Measurements from ENCODE around the gene PPP1R15B.

Gene PPP1R15B

DNA sequence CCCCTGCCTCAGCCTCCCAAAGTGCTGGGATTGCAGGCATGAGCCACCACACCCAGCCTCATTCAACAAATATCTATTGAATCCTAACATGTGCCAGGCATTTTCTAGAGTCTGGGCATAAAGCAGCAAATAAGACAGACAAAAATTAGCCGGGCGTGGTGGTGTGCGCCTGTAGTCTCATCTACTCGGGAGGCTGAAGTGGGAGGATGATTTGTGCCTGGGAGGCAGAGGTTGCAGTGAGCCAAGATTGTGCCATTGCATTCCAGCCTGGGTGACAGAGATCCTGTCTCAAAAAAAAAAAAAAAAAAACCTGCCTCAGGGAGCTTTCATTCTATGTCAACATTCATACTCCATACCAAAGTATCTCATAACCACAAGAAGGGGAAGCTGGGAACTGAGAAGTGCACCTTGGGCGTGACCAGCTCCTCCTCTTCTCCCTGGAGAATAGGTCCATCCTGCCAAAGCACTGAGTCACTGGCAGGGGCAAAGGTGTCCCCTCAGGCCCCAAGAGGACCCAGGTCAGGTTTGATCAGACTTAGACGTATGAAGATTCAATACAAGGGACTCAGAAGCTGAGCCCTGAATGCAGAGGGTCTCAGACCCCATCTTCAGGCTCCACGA lies 36.8 kb upstream of the PPP1R15B start:
- no peak for DNase-seq (ENCODE audit: low read depth, low spot score)
- H3K36me3 ChIP-seq (ENCODE audit: insufficient read depth, insufficient read length, low read length), result peaks cover 47% of the 10 kb centered on the region
- H3K4me1 ChIP-seq (ENCODE audit: insufficient read depth, insufficient read length), result peaks cover 30% of the 10 kb centered on the region
- H3K27me3 ChIP-seq (ENCODE audit: insufficient read depth, insufficient read length), result no peaks in the 10 kb centered on the region
- no peak overlapping the region for H3K4me3 ChIP-seq (ENCODE audit: insufficient read length, low read depth)
- H3K9ac ChIP-seq (ENCODE audit: insufficient read length, low read depth), result no peak overlapping the region
- TF ChIP-seq ZNF274 (IDR thresholded peaks at IDR 0.05; ENCODE audit: low read depth, low read length) (no peak), SUZ12 (IDR thresholded peaks at IDR 0.05; ENCODE audit: extremely low read depth, insufficient read depth, insufficient read length) (no peak)
- no peaks in the 10 kb centered on the region for H3K9me3 ChIP-seq (ENCODE audit: insufficient read depth, low read length)

GRCh38 chr1:204447736-204448135 lies 36.1 kb upstream of the PPP1R15B start:
- Histone ChIP-seq H3K36me3 (ENCODE audit: insufficient read depth, insufficient read length, low read length) (peaks cover 47% of the 10 kb centered on the region), H3K9ac (ENCODE audit: insufficient read length, low read depth) (no peak overlapping the region), H3K27me3 (ENCODE audit: insufficient read depth, insufficient read length) (no peaks in the 10 kb centered on the region), H3K4me1 (ENCODE audit: insufficient read depth, insufficient read length) (peaks cover 30% of the 10 kb centered on the region), H3K9me3 (ENCODE audit: insufficient read depth, low read length) (no peaks in the 10 kb centered on the region), H3K4me3 (ENCODE audit: insufficient read length, low read depth) (no peak overlapping the region)
- DNase-seq (ENCODE audit: low read depth, low spot score), result no peak
- TF ChIP-seq ZNF274 (IDR thresholded peaks at IDR 0.05; ENCODE audit: low read depth, low read length), result no peak
- no peak for TF ChIP-seq SUZ12 (IDR thresholded peaks at IDR 0.05; ENCODE audit: extremely low read depth, insufficient read depth, insufficient read length)
- TF ChIP-seq YY1 (IDR thresholded peaks at IDR 0.05; ENCODE audit: insufficient read depth, insufficient read length), result no peak

DNA sequence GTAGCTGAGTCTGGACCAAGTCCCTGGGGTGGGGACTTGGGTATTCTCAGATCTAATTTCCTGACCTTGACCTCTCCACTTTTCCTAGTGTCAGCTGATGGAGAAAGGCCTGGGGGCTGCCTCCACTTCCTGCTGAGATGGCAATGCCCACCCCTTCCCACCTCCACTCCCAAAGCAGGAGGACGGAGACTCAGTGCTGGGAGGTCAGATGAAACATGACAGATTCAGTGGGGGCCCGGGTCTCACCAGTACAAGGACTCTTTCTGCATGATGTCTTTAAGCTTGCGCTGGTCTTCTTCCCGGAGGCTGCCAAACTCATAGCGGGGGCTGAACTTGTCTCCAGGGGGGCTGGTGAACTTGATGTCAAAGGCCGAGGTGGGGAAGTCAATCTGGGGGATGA lies 35.6 kb upstream of the PPP1R15B start:
- DNase-seq (ENCODE audit: low read depth, low spot score), result no peak
- H3K4me1 ChIP-seq (ENCODE audit: insufficient read depth, insufficient read length), result peaks cover 30% of the 10 kb centered on the region
- TF ChIP-seq SUZ12 (IDR thresholded peaks at IDR 0.05; ENCODE audit: extremely low read depth, insufficient read depth, insufficient read length), result no peak
- no peak for TF ChIP-seq ZNF274 (IDR thresholded peaks at IDR 0.05; ENCODE audit: low read depth, low read length)
- H3K4me3 ChIP-seq (ENCODE audit: insufficient read length, low read depth), result no peak overlapping the region
- H3K27me3 ChIP-seq (ENCODE audit: insufficient read depth, insufficient read length), result no peaks in the 10 kb centered on the region
- H3K36me3 ChIP-seq (ENCODE audit: insufficient read depth, insufficient read length, low read length), result peaks cover 53% of the 10 kb centered on the region
- H3K9me3 ChIP-seq (ENCODE audit: insufficient read depth, low read length), result no peaks in the 10 kb centered on the region
- H3K9ac ChIP-seq (ENCODE audit: insufficient read length, low read depth), result no peak overlapping the region

DNA sequence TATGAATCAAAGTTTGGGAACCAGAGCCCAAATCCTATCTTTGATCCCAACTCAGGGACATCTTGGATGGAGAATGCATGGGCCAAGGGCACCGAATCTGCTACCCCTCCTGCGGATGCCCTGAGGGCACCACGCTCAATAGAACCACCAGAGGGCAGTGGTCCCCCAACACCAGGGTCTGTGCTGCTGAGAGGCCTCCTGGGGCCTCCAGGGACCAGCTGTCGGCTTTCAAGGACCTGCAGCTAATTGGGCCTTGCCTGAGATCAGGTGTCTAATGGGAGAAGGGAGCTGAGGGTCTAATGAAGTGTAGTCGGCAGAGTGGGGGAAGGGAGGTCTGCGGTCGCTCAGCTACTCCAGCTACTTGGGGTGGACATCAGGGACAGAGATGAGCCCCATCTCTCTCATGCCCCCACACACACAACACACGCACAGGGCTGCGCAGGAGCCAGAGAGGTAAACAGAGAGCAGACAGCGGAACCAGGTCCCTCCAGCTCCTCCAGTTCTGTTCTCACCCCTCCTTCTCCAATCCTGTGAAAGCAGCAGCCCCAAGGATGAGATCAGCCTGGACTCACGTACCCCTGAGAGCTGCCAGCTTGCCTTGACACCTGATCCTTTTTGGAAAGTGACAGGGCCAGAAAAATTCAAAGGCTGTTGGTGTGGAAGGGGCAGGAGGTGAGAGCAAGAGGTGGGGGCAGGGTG lies 34.9 kb upstream of the PPP1R15B start:
- Histone ChIP-seq H3K9me3 (ENCODE audit: insufficient read depth, low read length) (no peaks in the 10 kb centered on the region), H3K36me3 (ENCODE audit: insufficient read depth, insufficient read length, low read length) (peaks cover 59% of the 10 kb centered on the region), H3K4me3 (ENCODE audit: insufficient read length, low read depth) (no peak overlapping the region), H3K9ac (ENCODE audit: insufficient read length, low read depth) (no peak overlapping the region), H3K4me1 (ENCODE audit: insufficient read depth, insufficient read length) (peaks cover 30% of the 10 kb centered on the region), H3K27me3 (ENCODE audit: insufficient read depth, insufficient read length) (no peaks in the 10 kb centered on the region)
- no peak for TF ChIP-seq YY1 (IDR thresholded peaks at IDR 0.05; ENCODE audit: insufficient read depth, insufficient read length)
- no peak for TF ChIP-seq ZNF274 (IDR thresholded peaks at IDR 0.05; ENCODE audit: low read depth, low read length)
- TF ChIP-seq SUZ12 (IDR thresholded peaks at IDR 0.05; ENCODE audit: extremely low read depth, insufficient read depth, insufficient read length), result no peak
- peak; percentile 81 for DNase-seq (ENCODE audit: low read depth, low spot score)

DNA sequence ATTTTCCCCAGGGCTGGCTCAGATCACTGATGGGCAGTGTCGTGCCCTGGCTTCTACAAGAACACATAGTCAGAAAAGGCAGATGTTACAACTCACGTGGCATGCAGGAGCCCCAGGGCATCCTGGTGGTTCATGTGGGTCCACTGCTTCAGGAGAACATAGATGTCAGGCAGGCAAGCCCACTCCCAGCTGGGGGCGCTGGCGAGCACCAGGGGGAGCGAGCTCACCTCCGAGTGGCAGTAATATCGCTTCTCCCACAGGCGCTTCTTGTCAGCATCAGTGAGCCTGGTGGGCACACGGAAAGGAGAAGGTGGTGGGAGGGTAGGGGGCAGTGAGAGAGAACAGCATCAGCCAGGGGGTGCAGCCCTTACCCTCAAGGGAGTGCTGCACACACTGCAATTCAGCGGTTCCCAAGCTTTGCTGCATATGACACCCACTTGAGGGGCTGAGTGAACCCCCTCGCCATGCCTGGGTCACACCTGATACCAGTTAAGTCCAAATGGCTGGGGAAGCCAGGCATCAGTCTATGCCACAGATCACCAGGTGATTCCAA lies 34.3 kb upstream of the PPP1R15B start:
- peak; percentile 60 for DNase-seq (ENCODE audit: low read depth, low spot score)
- no peaks in the 10 kb centered on the region for H3K27me3 ChIP-seq (ENCODE audit: insufficient read depth, insufficient read length)
- H3K9ac ChIP-seq (ENCODE audit: insufficient read length, low read depth), result no peak overlapping the region
- H3K4me3 ChIP-seq (ENCODE audit: insufficient read length, low read depth), result no peak overlapping the region
- peaks cover 28% of the 10 kb centered on the region for H3K4me1 ChIP-seq (ENCODE audit: insufficient read depth, insufficient read length)
- H3K9me3 ChIP-seq (ENCODE audit: insufficient read depth, low read length), result no peaks in the 10 kb centered on the region
- peaks cover 64% of the 10 kb centered on the region for H3K36me3 ChIP-seq (ENCODE audit: insufficient read depth, insufficient read length, low read length)
- TF ChIP-seq YY1 (IDR thresholded peaks at IDR 0.05; ENCODE audit: insufficient read depth, insufficient read length) (no peak), ZNF274 (IDR thresholded peaks at IDR 0.05; ENCODE audit: low read depth, low read length) (no peak), SUZ12 (IDR thresholded peaks at IDR 0.05; ENCODE audit: extremely low read depth, insufficient read depth, insufficient read length) (no peak)

GRCh38 chr1:204443871-204444581 lies 32.4 kb upstream of the PPP1R15B start:
- Histone ChIP-seq H3K27me3 (ENCODE audit: insufficient read depth, insufficient read length) (no peaks in the 10 kb centered on the region), H3K4me1 (ENCODE audit: insufficient read depth, insufficient read length) (peaks cover 16% of the 10 kb centered on the region), H3K36me3 (ENCODE audit: insufficient read depth, insufficient read length, low read length) (peaks cover 61% of the 10 kb centered on the region), H3K4me3 (ENCODE audit: insufficient read length, low read depth) (no peak overlapping the region), H3K9ac (ENCODE audit: insufficient read length, low read depth) (no peak overlapping the region), H3K9me3 (ENCODE audit: insufficient read depth, low read length) (no peaks in the 10 kb centered on the region)
- no peak for DNase-seq (ENCODE audit: low read depth, low spot score)
- no peak for TF ChIP-seq ZNF274 (IDR thresholded peaks at IDR 0.05; ENCODE audit: low read depth, low read length)
- no peak for TF ChIP-seq YY1 (IDR thresholded peaks at IDR 0.05; ENCODE audit: insufficient read depth, insufficient read length)
- TF ChIP-seq SUZ12 (IDR thresholded peaks at IDR 0.05; ENCODE audit: extremely low read depth, insufficient read depth, insufficient read length), result no peak

DNA sequence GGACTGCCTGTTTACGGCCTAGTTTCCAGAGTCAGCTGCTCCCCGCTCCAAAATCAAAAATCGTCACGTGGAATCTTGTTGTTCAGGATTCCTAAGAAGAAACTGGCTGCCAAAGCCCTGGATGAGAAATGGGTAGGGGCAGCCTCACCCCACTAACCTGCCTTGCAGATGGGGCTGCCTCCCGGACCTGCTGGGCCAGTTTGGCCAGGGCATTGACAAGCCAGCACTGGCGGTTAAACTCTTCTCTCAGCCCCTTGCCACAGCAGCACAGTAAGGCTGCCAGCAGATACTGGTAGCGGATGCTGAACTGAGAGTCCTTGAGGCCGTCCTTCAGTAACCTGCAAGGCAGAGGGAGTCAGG lies 31.6 kb upstream of the PPP1R15B start:
- H3K36me3 ChIP-seq (ENCODE audit: insufficient read depth, insufficient read length, low read length), result peaks cover 62% of the 10 kb centered on the region
- no peak overlapping the region for H3K9ac ChIP-seq (ENCODE audit: insufficient read length, low read depth)
- H3K4me1 ChIP-seq (ENCODE audit: insufficient read depth, insufficient read length), result peaks cover 16% of the 10 kb centered on the region
- no peaks in the 10 kb centered on the region for H3K9me3 ChIP-seq (ENCODE audit: insufficient read depth, low read length)
- no peak for TF ChIP-seq YY1 (IDR thresholded peaks at IDR 0.05; ENCODE audit: insufficient read depth, insufficient read length)
- TF ChIP-seq SUZ12 (IDR thresholded peaks at IDR 0.05; ENCODE audit: extremely low read depth, insufficient read depth, insufficient read length), result no peak
- no peak for TF ChIP-seq ZNF274 (IDR thresholded peaks at IDR 0.05; ENCODE audit: low read depth, low read length)
- no peaks in the 10 kb centered on the region for H3K27me3 ChIP-seq (ENCODE audit: insufficient read depth, insufficient read length)
- DNase-seq (ENCODE audit: low read depth, low spot score), result no peak
- no peak overlapping the region for H3K4me3 ChIP-seq (ENCODE audit: insufficient read length, low read depth)

Measured in NT2/D1 (cell line).